HG02970 (cell line): ENCODE results near the gene MFAP3.
"Not testable (repeated sequence)": the region's sequence is repeated elsewhere in the genome, so short reads cannot be mapped to it uniquely, and the experiment has no call there.

Experiments used
- ATAC-seq: cut with Tn5 transposase; IDR thresholded peaks from one replicate; pipeline ENCODE4 v1.9.1; 2021; ENCODE audit warnings: mild to moderate bottlenecking, moderate library complexity, moderate number of reproducible peaks; ENCODE audit not compliant: unreplicated experiment, low FRiP score

Gene MFAP3

GRCh38 chr5:154038707-154039457, at the start of gene MFAP3, which contains the start of gene FAM114A2:
Gene MFAP3, plus strand, starts transcription at chr5:154038967. Its CDS starts 10,756 bp downstream, at chr5:154049723.
Gene FAM114A2, minus strand, starts transcription at chr5:154038910. Its CDS starts 3,957 bp downstream, at chr5:154034953.
- peak; percentile 99 for ATAC-seq

GRCh38 chr5:153991168-153991567, 47.6 kb upstream of the MFAP3 start:
- ATAC-seq, result no peak

- no peak for ATAC-seq
Measured at GRCh38 chr5:153998010-153998409, 40.8 kb upstream of the MFAP3 start.

- ATAC-seq, result no peak
Measured at GRCh38 chr5:153998768-153999167, 40.0 kb upstream of the MFAP3 start.

GRCh38 chr5:153999995-154000394, 38.8 kb upstream of the MFAP3 start:
- ATAC-seq, result no peak

GRCh38 chr5:154000703-154001102, 38.1 kb upstream of the MFAP3 start:
- no peak for ATAC-seq

- no peak for ATAC-seq
Measured at GRCh38 chr5:154002093-154002492, 36.7 kb upstream of the MFAP3 start.

- no peak for ATAC-seq
Measured at GRCh38 chr5:154002511-154003020, 36.2 kb upstream of the MFAP3 start.

- ATAC-seq, result no peak
Measured at GRCh38 chr5:154005648-154006047, 33.1 kb upstream of the MFAP3 start.

GRCh38 chr5:154010660-154011059, 28.1 kb upstream of the MFAP3 start:
- no peak for ATAC-seq

GRCh38 chr5:154015071-154015693, 23.6 kb upstream of the MFAP3 start:
- no peak for ATAC-seq

- not testable (repeated sequence) for ATAC-seq
Measured at GRCh38 chr5:154018919-154019318, 19.8 kb upstream of the MFAP3 start.

- no peak for ATAC-seq
Measured at GRCh38 chr5:154025951-154026350, 12.8 kb upstream of the MFAP3 start.

GRCh38 chr5:154031937-154032489, 6.8 kb upstream of the MFAP3 start:
- ATAC-seq, result no peak

- no peak for ATAC-seq
Measured at GRCh38 chr5:154034944-154035343, 3.8 kb upstream of the MFAP3 start.

- ATAC-seq, result peak; percentile 44
Measured at GRCh38 chr5:154038261-154038706, 483 bp upstream of the MFAP3 start.

- ATAC-seq, result no peak
Measured at GRCh38 chr5:154039458-154039829, 677 bp downstream of the MFAP3 start.

GRCh38 chr5:154042766-154043165, 4.0 kb downstream of the MFAP3 start:
- ATAC-seq, result no peak

GRCh38 chr5:154044099-154044498, 5.3 kb downstream of the MFAP3 start:
- ATAC-seq, result no peak

GRCh38 chr5:154044581-154044980, 5.8 kb downstream of the MFAP3 start:
- no peak for ATAC-seq

GRCh38 chr5:154046486-154046885, 7.7 kb downstream of the MFAP3 start:
- no peak for ATAC-seq
